Neural progenitor cell (in vitro differentiated cells): Measurements from ENCODE around the gene IDI1. TPM values are rescaled to one million over a fixed set of nuclear protein-coding genes. Genes with fewer than 3 reads are reported as not detected.
"Not testable (repeated sequence)": the region's sequence is repeated elsewhere in the genome, so short reads cannot be mapped to it uniquely, and the experiment has no call there.

ENCODE experiments used
- DNase-seq: peaks from one replicate; pipeline ENCODE4 v3.0.0-alpha.2; 2016; ENCODE audit warnings: low spot score
- H2AFZ ChIP-seq: fragments of 200-600 bp; sonication (generic); replicated peaks from 2 replicates; pipeline ENCODE4 v1.6.1; 2016; ENCODE audit warnings: antibody characterized with exemption
- H3F3A ChIP-seq: fragments of 200-600 bp; sonication (generic); 2 replicates; pipeline ENCODE4 v1.6.1; 2016; ENCODE audit warnings: antibody characterized with exemption, low read depth
- H3K27ac ChIP-seq: fragments of 200-600 bp; sonication (generic); 2 replicates; pipeline ENCODE4 v1.5.1; 2016; ENCODE audit warnings: mild to moderate bottlenecking
- H3K27me3 ChIP-seq: fragments of 200-600 bp; sonication (generic); 2 replicates; pipeline ENCODE4 v1.6.1; 2016; ENCODE audit warnings: mild to moderate bottlenecking, moderate library complexity
- H3K36me3 ChIP-seq: fragments of 200-600 bp; sonication (generic); 2 replicates; pipeline ENCODE4 v1.5.1; 2016
- H3K4me1 ChIP-seq: fragments of 200-600 bp; sonication (generic); 2 replicates; pipeline ENCODE4 v1.6.1; 2016; ENCODE audit warnings: mixed run types
- H3K4me2 ChIP-seq: fragments of 200-600 bp; sonication (generic); 2 replicates; pipeline ENCODE4 v1.6.1; 2016
- H3K4me3 ChIP-seq: fragments of 200-600 bp; sonication (generic); 2 replicates; pipeline ENCODE4 v1.5.1; 2016
- H3K79me2 ChIP-seq: fragments of 200-600 bp; sonication (generic); 2 replicates; pipeline ENCODE4 v1.6.1; 2016; ENCODE audit warnings: low read depth
- H3K9ac ChIP-seq: fragments of 200-600 bp; sonication (generic); 2 replicates; pipeline ENCODE4 v1.6.1; 2016
- H3K9me3 ChIP-seq: fragments of 200-600 bp; sonication (generic); 2 replicates; pipeline ENCODE4 v1.5.1; 2016; ENCODE audit warnings: low read depth
- H4K20me1 ChIP-seq: fragments of 200-600 bp; sonication (generic); 2 replicates; pipeline ENCODE4 v1.6.1; 2016; ENCODE audit warnings: low read depth
- H3K27ac Mint-ChIP-seq: 3 replicates; pipeline ENCODE4 v1.8.0; 2021; ENCODE audit warnings: mixed read lengths
- H3K27me3 Mint-ChIP-seq: 2 replicates; pipeline ENCODE4 v1.8.0; 2022; ENCODE audit warnings: low read depth, mild to moderate bottlenecking, inconsistent platforms, moderate library complexity, mixed read lengths; ENCODE audit not compliant: insufficient read depth
- H3K36me3 Mint-ChIP-seq: 3 replicates; pipeline ENCODE4 v1.8.0; 2021; ENCODE audit warnings: mixed read lengths
- H3K4me1 Mint-ChIP-seq: 3 replicates; pipeline ENCODE4 v1.8.0; 2021; ENCODE audit warnings: mixed read lengths
- H3K4me3 Mint-ChIP-seq: 3 replicates; pipeline ENCODE4 v1.8.0; 2021; ENCODE audit warnings: mild to moderate bottlenecking, moderate library complexity, mixed read lengths
- H3K9me3 Mint-ChIP-seq: 3 replicates; pipeline ENCODE4 v1.8.0; 2020; ENCODE audit warnings: mixed read lengths
- EZH2 ChIP-seq: fragments of 200-600 bp; sonication (generic); IDR thresholded peaks from 2 replicates; pipeline ENCODE4 v1.6.1; 2017; ENCODE audit warnings: antibody characterized with exemption, mild to moderate bottlenecking, moderate library complexity
- EZH2phosphoT487 ChIP-seq: fragments of 200-600 bp; sonication (generic); IDR thresholded peaks from 2 replicates; pipeline ENCODE4 v1.6.1; 2017; ENCODE audit warnings: antibody characterized with exemption
- total RNA-seq: library from RNA; depleted of rRNA; stranded (reverse); fragments of >200 nt; gene quantifications from 2 replicates; pipeline ENCODE4 v1.2.3, GENCODE V29; 2015; ENCODE audit warnings: low replicate concordance
- TF ChIP-seq, protein P1 (sequence below): fragments of 200-600 bp; sonication (generic); IDR thresholded peaks from 2 replicates; pipeline ENCODE4 v1.5.1; 2017; ENCODE audit warnings: antibody characterized with exemption, mild to moderate bottlenecking

IDI1 gene
- total RNA-seq, 1 donor from 2014 or later, result 168 TPM

DNA sequence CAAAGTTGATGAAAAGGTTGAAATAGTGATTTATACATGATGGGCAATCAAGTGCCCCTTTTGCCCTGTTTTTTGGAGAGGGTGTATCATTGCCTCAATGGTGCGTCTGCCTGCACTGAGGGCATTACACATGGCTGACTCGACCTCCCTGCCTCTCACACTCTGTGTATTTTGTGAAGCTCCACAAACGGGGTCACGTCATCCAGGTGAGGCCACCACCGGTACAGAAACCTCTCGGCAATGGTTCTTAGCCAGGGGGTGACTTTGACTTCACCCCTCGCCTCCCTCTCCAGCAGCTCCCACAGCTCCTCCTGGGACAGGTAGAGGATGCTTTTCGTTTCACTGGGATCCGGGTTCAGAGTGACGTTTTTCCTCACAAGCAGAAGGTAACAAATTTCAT, 29.6 kb downstream of the IDI1 start:
- Histone ChIP-seq H3F3A (peaks cover 10% of the 10 kb centered on the region), H3K79me2 (no peaks in the 10 kb centered on the region), H3K9me3 (no peaks in the 10 kb centered on the region), H3K4me1 (no peaks in the 10 kb centered on the region), H2AFZ (no peak overlapping the region), H3K4me3 (no peak overlapping the region), H3K36me3 (peaks cover 5% of the 10 kb centered on the region), H3K9ac (no peak overlapping the region), H3K27ac (no peak overlapping the region), H3K27me3 (no peaks in the 10 kb centered on the region), H4K20me1 (peaks cover 2% of the 10 kb centered on the region), H3K4me2 (no peak overlapping the region)
- H3K27me3 Mint-ChIP-seq, result peaks cover 5% of the 10 kb centered on the region
- no peak overlapping the region for H3K27ac Mint-ChIP-seq
- H3K4me3 Mint-ChIP-seq, result no peak overlapping the region
- no peak for DNase-seq
- TF ChIP-seq, protein P1, sequence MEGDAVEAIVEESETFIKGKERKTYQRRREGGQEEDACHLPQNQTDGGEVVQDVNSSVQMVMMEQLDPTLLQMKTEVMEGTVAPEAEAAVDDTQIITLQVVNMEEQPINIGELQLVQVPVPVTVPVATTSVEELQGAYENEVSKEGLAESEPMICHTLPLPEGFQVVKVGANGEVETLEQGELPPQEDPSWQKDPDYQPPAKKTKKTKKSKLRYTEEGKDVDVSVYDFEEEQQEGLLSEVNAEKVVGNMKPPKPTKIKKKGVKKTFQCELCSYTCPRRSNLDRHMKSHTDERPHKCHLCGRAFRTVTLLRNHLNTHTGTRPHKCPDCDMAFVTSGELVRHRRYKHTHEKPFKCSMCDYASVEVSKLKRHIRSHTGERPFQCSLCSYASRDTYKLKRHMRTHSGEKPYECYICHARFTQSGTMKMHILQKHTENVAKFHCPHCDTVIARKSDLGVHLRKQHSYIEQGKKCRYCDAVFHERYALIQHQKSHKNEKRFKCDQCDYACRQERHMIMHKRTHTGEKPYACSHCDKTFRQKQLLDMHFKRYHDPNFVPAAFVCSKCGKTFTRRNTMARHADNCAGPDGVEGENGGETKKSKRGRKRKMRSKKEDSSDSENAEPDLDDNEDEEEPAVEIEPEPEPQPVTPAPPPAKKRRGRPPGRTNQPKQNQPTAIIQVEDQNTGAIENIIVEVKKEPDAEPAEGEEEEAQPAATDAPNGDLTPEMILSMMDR, result no peak
- TF ChIP-seq EZH2phosphoT487, result no peak
- TF ChIP-seq EZH2, result no peak
- H3K36me3 Mint-ChIP-seq, result peaks cover 27% of the 10 kb centered on the region
- no peaks in the 10 kb centered on the region for H3K4me1 Mint-ChIP-seq
- no peaks in the 10 kb centered on the region for H3K9me3 Mint-ChIP-seq

DNA sequence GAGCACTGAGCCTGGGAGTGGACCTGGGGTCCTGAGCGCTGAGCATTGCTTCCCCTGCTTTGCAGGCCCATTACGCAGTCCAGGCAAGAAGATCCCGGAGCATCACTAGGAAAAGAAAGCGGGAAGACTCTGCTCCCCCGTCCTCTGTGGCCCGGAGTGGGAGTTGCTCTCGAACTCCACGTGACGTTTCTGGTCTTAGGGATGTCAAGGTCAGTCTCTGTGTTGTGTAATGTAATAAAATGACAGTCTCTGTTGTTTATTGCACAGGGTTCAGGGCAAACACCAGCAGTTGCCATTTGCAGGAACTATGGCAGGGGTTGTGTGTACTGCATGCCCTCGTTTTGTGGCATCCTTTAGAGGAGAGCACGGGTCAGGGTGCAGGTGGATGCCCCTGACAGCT, 33.2 kb downstream of the IDI1 start:
- Histone ChIP-seq H4K20me1 (peaks cover 2% of the 10 kb centered on the region), H3K9me3 (no peaks in the 10 kb centered on the region), H3K4me3 (no peak overlapping the region), H2AFZ (no peak overlapping the region), H3K4me2 (no peak overlapping the region), H3K4me1 (no peaks in the 10 kb centered on the region), H3K79me2 (no peaks in the 10 kb centered on the region), H3K27ac (no peak overlapping the region), H3F3A (peaks cover 10% of the 10 kb centered on the region), H3K36me3 (peaks cover 5% of the 10 kb centered on the region), H3K9ac (no peak overlapping the region), H3K27me3 (no peaks in the 10 kb centered on the region)
- Mint-ChIP-seq H3K36me3 (peaks cover 44% of the 10 kb centered on the region), H3K4me3 (no peak overlapping the region), H3K27me3 (peaks cover 2% of the 10 kb centered on the region), H3K9me3 (no peaks in the 10 kb centered on the region), H3K27ac (no peak overlapping the region), H3K4me1 (no peaks in the 10 kb centered on the region)
- TF ChIP-seq EZH2phosphoT487, result no peak
- TF ChIP-seq, protein P1, result no peak
- TF ChIP-seq EZH2, result no peak
- DNase-seq, result no peak

DNA sequence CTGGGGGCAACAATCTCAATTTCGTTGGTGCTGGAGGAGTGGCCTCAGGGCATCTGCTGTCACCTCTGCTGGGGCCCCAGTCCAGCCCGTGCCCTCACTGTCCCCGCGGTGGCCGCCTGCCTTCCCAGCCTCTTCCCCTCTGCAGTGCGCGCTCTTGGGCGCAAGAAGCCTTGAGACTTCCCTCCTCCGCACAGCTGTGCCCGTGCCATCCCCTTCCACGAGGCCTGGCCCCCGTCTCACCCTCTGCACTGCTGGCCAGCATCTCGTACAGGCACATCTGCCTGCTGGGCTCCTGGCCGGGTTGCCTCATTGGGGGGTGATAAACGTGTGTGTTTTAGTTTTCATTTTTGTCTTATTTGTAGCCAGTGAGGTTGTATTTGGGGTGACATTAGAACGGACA, 37.2 kb downstream of the IDI1 start:
- Histone ChIP-seq H3K36me3 (no peaks in the 10 kb centered on the region), H3K9ac (no peak overlapping the region), H3K79me2 (no peaks in the 10 kb centered on the region), H3F3A (no peaks in the 10 kb centered on the region), H3K27ac (no peak overlapping the region), H4K20me1 (no peaks in the 10 kb centered on the region), H2AFZ (no peak overlapping the region), H3K27me3 (no peaks in the 10 kb centered on the region), H3K4me3 (no peak overlapping the region), H3K9me3 (no peaks in the 10 kb centered on the region), H3K4me2 (no peak overlapping the region), H3K4me1 (no peaks in the 10 kb centered on the region)
- Mint-ChIP-seq H3K27ac (no peak overlapping the region), H3K4me1 (no peaks in the 10 kb centered on the region), H3K4me3 (no peak overlapping the region), H3K36me3 (peaks cover 49% of the 10 kb centered on the region), H3K9me3 (no peaks in the 10 kb centered on the region), H3K27me3 (no peaks in the 10 kb centered on the region)
- DNase-seq, result no peak
- TF ChIP-seq, protein P1, result no peak
- no peak for TF ChIP-seq EZH2
- TF ChIP-seq EZH2phosphoT487, result no peak

DNA sequence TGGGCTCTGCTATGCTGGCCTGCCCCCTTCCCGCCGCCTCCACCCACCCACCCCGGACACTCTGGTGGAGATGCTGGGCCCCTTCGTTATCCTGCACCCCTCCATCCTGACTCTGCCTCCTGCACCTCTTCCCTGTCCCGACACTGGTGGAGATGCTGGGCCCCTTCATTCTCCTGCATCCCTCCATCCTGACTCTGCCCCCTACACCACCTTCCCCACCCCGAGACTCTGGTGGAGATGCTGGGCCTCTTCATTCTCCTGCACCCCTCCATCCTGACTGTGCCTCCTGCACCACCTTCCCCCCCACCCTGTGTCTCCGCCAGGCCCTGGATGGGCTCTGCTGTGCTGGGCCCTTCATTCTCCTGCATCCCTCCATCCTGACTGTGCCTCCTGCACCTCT, 38.2 kb downstream of the IDI1 start:
- no peak for DNase-seq
- no peak overlapping the region for H3K27ac Mint-ChIP-seq

DNA sequence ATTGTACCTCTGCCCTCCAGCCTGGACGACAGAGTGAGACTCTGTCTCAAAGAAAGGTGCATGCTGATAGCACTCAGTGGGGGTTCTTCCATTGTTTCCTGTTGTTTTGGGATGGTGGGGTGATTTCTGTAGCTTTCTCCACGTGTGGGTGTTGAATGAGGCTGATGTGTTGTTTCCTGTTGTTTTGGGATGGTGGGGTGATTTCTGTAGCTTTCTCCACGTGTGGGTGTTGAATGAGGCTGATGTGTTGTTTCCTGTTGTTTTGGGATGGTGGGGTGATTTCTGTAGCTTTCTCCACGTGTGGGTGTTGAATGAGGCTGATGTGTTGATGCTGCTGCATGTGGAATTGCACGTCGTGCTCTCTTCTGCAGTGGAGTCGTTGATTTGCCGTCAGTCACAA, 39.0 kb downstream of the IDI1 start:
- H3K4me3 Mint-ChIP-seq, H3K36me3 ChIP-seq, H3K4me3 ChIP-seq, H3F3A ChIP-seq, H3K4me1 Mint-ChIP-seq, DNase-seq, H3K4me1 ChIP-seq, H3K27ac Mint-ChIP-seq, H3K9ac ChIP-seq, H3K27ac ChIP-seq, H4K20me1 ChIP-seq, H3K27me3 Mint-ChIP-seq, H3K9me3 ChIP-seq, H3K27me3 ChIP-seq, H3K79me2 ChIP-seq, H3K4me2 ChIP-seq, H3K9me3 Mint-ChIP-seq, H2AFZ ChIP-seq: not testable (repeated sequence)
- peaks cover 54% of the 10 kb centered on the region for H3K36me3 Mint-ChIP-seq

More for the DNA sequence above, 38.2 kb downstream of the IDI1 start:
- H3K9me3 Mint-ChIP-seq, result no peaks in the 10 kb centered on the region
- Histone ChIP-seq H3K9ac (no peak overlapping the region), H3K36me3 (no peaks in the 10 kb centered on the region), H3K27ac (no peak overlapping the region), H3K4me1 (no peaks in the 10 kb centered on the region), H3K4me2 (no peak overlapping the region), H3K9me3 (no peaks in the 10 kb centered on the region), H2AFZ (no peak overlapping the region), H3K79me2 (no peaks in the 10 kb centered on the region), H3F3A (no peaks in the 10 kb centered on the region), H3K27me3 (no peaks in the 10 kb centered on the region), H3K4me3 (no peak overlapping the region), H4K20me1 (no peaks in the 10 kb centered on the region)
- TF ChIP-seq, protein P1, result no peak
- TF ChIP-seq EZH2, result no peak
- TF ChIP-seq EZH2phosphoT487, result no peak
- H3K4me1 Mint-ChIP-seq, result no peaks in the 10 kb centered on the region
- H3K4me3 Mint-ChIP-seq, result no peak overlapping the region
- H3K27me3 Mint-ChIP-seq, result no peaks in the 10 kb centered on the region
- peaks cover 51% of the 10 kb centered on the region for H3K36me3 Mint-ChIP-seq
